ENCODE data around the gene GPR62. TPM values are rescaled to one million over a fixed set of nuclear protein-coding genes. Genes with fewer than 3 reads are reported as not detected.
"Not testable (repeated sequence)": the region's sequence is repeated elsewhere in the genome, so short reads cannot be mapped to it uniquely, and the experiment has no call there.

GPR62 gene
- total RNA-seq, 1 donor from 2014 or later = not detected

DNA sequence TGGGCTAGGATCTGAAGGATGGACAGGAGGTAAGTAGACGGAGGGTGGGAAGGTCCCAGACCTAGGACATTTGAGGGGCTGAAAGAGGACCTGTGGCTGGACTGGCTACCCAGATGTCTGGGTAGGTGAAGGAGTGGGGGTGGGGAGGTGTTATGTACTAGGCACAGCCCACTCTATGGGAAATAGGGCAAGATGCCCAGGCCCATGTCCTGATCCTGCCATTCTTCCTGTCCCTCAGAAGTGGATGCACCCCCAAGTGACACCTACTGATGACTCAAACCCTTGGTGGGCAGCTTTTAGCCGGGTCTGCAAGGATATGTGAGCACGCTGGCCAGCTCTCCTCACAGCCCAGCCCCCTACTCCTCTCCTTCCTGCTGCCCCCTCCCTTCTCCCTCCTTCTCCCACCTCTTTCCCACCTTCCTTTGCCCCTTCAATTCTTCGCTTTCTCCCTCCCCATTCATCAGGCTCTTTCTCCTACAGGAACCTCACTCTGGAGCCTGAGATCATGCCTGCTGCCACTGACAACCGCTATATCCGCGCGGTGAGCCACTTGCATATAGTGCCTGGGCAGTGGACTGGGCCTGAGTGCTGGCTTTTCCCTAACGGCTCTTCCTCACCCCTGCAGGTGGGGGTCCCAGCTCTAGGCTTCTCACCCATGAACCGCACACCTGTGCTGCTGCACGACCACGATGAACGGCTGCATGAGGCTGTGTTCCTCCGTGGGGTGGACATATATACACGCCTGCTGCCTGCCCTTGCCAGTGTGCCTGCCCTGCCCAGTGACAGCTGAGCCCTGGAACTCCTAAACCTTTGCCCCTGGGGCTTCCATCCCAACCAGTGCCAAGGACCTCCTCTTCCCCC is 33.3 kb downstream of the GPR62 start:
- DNase-seq (ENCODE audit: low read depth) = no peak

DNA sequence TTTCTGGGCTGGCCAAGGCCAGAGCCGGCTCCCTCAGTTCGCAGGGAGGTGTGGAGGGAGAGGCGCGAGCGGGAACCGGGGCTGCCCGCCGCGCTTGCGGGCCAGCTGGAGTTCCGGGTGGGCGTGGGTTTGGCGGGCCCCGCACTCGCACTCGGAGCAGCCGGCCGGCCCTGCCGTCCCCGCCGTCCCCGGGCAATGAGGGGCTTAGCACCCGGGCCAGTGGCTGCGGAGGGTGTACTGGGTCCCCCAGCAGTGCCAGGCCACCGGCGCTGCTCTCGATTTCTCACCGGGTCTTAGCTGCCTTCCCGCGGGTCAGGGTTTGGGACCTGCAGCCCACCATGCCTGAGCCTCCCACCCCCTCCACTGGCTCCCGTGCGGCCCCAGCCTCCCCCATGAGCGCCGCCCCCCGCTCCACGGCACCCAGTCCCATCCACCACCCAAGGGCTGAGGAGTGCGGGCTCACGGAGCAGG is 35.4 kb downstream of the GPR62 start:
- DNase-seq (ENCODE audit: low read depth) = not testable (repeated sequence)

GRCh38 chr3:51992017-51992682 is 37.0 kb downstream of the GPR62 start:
- no peak for DNase-seq (ENCODE audit: low read depth)

DNA sequence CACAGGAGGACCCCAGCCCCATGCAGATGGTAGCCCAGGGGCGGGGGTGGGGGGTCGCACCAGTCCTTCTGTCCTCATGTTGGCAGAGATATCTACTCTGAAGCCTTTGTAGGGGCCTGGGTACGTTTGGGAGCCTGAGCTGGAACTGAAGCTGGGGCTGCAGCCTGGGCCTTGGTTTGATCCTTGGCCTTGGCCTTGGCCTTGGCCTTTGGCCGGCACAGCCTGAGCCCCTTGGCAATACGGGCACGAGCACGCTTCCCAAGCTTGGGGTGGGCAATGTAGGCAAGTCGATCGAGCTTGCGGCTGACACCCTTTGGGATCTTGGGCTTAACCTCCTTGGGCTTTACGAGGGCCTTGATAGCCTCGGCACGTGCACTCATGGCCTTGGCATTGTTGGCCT is 38.5 kb downstream of the GPR62 start:
- not testable (repeated sequence) for DNase-seq (ENCODE audit: low read depth)

DNA sequence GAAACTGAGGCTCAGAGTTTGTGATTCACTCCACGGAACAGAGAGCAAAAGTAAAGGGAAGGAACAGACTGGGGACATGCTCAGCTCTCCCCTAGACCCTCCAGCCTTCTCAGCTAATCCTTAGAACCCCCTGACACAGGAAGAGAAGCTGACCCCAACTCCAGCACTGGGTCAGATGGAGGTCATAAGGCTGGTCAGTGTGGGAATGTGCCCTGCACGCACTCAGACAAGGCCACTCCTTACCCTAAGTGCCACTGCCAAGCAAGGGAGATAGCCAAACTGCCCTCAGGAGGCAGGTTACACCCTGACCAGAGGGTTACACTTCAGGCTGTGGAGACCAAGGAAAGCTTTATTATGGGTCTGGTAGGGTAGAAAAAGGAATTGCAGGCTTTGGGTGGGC is 39.3 kb downstream of the GPR62 start:
- no peak for DNase-seq (ENCODE audit: low read depth)

DNA sequence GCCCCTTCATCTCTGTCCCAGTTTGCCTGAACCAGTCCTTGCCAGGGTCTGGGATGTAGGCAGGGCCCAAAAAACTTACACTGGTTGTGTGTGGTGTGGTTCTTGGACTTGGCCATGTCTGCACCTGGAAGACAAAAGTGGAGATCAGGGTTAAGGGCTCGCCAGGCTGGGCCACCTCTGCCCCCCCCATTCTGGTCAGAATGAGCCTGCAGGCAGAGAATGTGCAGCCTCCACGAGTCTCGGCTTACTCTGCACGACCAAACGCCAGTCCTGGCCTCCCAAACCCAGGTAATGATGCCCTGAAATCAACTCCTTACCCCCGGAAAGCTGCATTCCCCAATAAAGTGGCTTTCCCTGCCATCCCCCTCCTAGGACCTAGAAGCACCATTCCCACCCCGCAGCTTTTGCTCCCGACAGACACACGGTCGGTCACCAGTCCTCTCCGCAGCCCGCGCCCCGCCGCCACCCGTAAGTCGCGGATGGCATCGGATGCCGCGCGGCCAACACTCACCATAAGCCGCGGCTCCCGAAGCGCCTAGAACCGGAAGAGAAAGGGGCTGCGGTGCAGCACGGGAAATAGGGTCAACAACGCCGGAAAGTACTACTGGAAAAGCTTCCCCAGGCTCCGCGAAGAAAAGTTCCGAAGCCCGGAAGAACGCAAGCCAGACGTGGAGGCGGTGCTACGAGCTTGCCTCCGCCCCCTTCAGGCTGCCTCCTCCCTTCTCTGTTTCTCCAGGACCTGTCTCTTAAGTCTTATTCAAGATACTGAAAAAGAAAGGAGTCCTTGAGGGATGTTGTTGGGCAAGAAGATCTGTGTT is 40.4 kb downstream of the GPR62 start, which contains the start of gene RPL29:
Gene RPL29 (minus strand): TSS at position 550 of the 818 bp plus-strand sequence. CDS start 434 bp downstream, at position 116.
- DNase-seq (ENCODE audit: low read depth) = peak; percentile 96

GRCh38 chr3:51997172-51997571 is 42.0 kb downstream of the GPR62 start:
- no peak for DNase-seq (ENCODE audit: low read depth)

DNA sequence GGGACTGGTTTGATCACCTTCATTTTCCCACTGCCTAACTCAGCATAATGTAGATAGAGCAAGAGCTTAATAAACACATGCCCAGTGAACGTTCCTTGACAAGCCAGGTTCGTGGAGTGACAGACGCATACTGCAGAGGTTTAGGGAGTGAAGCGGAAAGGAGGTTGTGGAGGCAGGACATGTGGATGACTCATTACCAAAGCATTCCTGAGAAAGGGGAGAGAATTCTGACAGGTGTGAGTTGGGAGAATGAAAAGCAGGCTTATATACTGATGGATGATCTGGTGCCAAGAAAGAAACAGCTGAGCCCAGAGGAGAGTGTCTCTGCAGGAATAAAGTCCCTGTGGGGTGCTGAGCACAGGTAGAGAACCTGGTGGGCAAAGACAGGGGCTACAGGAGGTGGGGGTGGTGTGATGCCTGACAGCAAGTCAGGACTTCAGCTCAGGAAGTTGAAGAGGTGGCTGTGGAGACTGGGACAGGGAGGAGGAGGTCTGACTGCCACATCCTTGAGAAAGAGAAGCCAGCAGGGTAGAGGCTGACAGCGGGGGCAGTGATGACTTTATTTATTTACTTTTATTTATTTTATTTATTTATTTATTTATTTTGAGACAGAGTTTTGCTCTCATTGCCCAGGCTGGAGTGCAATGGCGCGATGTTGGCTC is 42.9 kb downstream of the GPR62 start:
- DNase-seq (ENCODE audit: low read depth) = no peak

- DNase-seq (ENCODE audit: low read depth) = no peak
Measured at GRCh38 chr3:51998774-51999173, 43.6 kb downstream of the GPR62 start.

DNA sequence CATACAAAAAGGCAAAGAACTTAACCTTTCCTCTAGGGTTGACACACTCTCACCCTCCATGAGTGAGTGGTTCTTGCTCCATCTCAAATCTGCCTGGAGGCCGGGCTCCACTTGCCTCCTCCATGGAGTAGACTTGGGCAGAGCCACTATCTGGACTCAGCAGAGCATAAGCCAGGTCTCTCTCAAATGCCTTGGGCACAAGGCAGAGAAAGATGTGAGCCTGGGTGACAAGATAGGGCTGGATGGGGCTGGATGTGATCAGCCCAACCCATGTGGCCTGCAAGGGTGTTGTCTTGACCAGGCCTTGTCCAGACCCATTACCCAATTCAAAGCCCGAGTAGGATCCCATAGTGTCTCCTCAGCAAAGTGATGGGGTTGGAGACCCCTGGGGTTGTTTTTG is 44.7 kb downstream of the GPR62 start:
- no peak for DNase-seq (ENCODE audit: low read depth)

DNA sequence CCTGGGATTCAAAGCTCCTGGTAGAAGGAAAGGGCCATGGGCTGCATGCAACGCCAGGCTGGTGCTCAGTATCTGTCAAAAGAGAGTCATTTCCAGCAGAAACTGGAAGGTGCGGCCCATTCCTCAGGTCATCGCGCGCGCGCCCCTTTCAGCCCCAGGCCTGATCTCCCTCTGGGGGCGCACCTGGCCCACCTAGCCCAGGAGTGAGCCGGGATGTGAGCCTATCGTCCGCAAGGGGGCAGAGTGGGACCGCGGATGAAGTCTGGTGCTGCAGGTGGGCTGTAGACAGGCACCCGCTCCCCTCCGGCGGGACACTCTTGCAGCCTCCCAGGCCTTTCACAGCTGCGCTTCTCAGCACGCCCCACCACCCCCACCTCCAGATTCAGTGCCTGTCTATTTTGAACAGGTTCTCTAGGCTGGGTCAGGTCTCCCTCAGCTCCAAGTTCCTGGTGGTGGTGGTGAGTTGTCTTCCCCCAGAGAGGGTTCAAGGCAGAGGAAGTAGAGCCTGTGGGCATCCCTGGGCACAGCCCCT is 46.3 kb downstream of the GPR62 start:
- DNase-seq (ENCODE audit: low read depth) = peak; percentile 59

GRCh38 chr3:52002748-52003147 is 47.6 kb downstream of the GPR62 start:
- DNase-seq (ENCODE audit: low read depth) = no peak

DNA sequence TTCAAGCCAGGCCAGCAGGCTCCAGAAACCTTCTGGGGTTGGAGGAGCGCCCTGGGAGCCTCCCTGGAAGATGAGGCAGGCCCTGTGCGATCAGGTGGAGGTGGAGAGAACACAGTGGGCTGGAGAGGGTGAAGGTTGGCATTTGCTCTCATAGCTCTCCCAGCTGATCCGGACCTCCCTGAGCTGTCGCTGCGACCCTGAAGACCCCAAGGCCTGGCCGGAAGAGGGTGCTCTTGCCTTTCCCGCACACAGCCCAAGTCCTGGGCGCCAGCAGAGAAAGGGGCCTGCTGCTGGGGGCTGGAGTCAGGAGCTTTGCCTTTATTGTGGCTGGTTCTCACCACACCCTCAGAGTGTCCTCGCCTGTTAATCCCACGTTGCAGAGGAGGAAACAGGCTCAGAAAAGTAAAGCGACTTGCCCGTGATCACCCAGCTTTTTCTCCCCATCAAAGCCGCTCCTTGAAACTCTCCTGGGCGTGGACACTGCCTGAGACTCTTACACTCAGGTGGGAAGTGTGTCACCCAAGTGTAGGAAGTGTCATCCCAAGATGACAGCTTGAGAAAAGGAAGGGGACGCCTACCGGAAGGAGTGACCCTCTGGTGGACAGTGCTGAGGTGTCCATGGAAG is 49.1 kb downstream of the GPR62 start:
- DNase-seq (ENCODE audit: low read depth) = no peak

DNA sequence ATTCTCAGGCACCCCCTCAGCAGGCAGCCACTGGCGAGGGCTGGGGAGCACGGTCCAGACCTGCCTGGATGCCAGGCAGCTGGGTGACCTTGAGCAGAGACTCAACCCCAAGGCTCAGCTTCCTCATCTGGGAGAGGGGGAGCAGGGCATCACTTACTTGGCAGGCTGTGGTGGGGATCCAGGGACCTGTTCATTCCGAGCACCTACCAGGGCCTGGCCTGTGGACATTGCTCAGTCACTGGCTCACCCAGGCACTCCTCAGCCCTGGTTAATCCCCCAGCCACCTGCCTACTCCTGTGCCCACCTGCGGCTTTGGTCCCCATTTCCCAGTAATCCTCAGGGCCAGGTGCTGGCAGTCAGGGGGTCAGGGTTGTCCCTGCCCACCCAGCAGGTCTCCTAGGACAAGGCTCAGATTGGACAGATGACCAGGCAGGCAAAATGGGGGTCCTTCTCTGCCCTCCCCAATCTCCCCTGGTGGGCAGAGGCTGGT is 49.8 kb downstream of the GPR62 start:
- DNase-seq (ENCODE audit: low read depth) = no peak

- DNase-seq (ENCODE audit: low read depth) = no peak
Measured at GRCh38 chr3:52005571-52005986, 50.4 kb downstream of the GPR62 start.

DNA sequence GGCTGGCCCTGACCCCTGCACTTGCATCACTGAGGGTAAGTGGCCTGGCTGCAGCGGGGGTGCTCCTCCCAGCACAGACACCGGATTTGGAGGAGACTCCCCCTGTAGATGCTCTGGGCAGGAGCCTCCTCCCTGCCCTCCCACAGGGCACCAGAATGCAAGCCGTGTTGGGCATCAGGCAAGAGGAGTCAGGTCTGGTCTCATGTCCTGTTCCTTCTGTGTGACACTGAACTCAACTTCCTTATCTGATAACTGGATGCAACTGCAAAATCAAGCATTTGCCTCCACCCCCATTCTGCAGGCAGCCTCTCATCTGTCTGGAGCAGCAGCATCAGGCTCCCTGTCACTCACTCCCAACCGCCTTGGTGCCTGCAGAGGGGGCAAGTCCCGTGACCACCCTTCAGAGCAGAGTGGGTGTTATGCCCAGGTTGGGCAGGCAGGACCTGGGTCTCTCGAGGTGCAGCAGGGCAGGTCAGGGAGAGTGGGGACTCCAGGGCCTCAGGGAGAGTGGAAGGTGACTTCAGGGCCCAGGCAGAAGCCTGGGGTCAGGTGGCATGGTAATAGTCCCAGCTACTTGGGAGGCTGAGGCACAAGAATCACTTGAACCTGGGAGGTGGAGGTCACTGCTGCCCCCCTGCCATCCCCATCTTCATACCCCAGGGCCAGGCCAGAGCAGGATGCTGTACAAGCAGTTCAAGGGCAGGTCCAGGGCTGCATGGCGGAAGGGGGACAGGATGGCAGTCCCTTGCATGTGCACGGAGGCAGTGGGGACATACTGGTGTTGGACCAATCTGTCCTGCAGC is 51.0 kb downstream of the GPR62 start:
- DNase-seq (ENCODE audit: low read depth) = no peak

- no peak for DNase-seq (ENCODE audit: low read depth)
Measured at GRCh38 chr3:52006820-52007133, 51.6 kb downstream of the GPR62 start.
